Parathyroid adenoma (tissue), 2 donors: Measurements from ENCODE around the gene EPB41.

ENCODE experiments used
- H2AFZ ChIP-seq: fragments of 300-600 bp; sonication (generic); one replicate; pipeline ENCODE4 v1.7.0; 2017; ENCODE audit warnings: antibody characterized with exemption, mild to moderate bottlenecking
- H3K27ac ChIP-seq: fragments of 300-600 bp; sonication (generic); one replicate; pipeline ENCODE4 v1.7.0; 2017
- H3K27me3 ChIP-seq: fragments of 300-600 bp; sonication (generic); one replicate; pipeline ENCODE4 v1.7.0; 2017; ENCODE audit warnings: low read length; ENCODE audit not compliant: control insufficient read depth, insufficient read depth
- H3K36me3 ChIP-seq: fragments of 300-600 bp; sonication (generic); one replicate; pipeline ENCODE4 v1.7.0; 2017; ENCODE audit warnings: low read length; ENCODE audit not compliant: control insufficient read depth, insufficient read depth
- H3K4me1 ChIP-seq: fragments of 300-600 bp; sonication (generic); one replicate; pipeline ENCODE4 v1.7.0; 2017; ENCODE audit warnings: control low read depth
- H3K4me2 ChIP-seq: fragments of 300-600 bp; sonication (generic); one replicate; pipeline ENCODE4 v1.7.0; 2017; ENCODE audit warnings: low read length
- H3K4me3 ChIP-seq: fragments of 300-600 bp; sonication (generic); one replicate; pipeline ENCODE4 v1.7.0; 2017; ENCODE audit warnings: low read depth, low read length
- H3K79me2 ChIP-seq: fragments of 300-600 bp; sonication (generic); one replicate; pipeline ENCODE4 v1.7.0; 2017; ENCODE audit warnings: control low read depth
- H3K9ac ChIP-seq: fragments of 300-600 bp; sonication (generic); one replicate; pipeline ENCODE4 v1.7.0; 2017; ENCODE audit warnings: mild to moderate bottlenecking
- H3K9me3 ChIP-seq: fragments of 300-600 bp; sonication (generic); one replicate; pipeline ENCODE4 v1.7.0; 2017; ENCODE audit warnings: low read length; ENCODE audit not compliant: control insufficient read depth
- CTCF ChIP-seq: fragments of 300-600 bp; sonication (generic); IDR thresholded peaks from one replicate; pipeline ENCODE4 v1.7.0; 2017; ENCODE audit warnings: antibody characterized with exemption, mild to moderate bottlenecking
- donor health status: primary hyperparathyroidism.

The EPB41 gene

GRCh38 chr1:28910379-28911115 is 3.8 kb upstream of the EPB41 start:
- no peaks in the 10 kb centered on the region for H3K9me3 ChIP-seq
- no peak overlapping the region for H2AFZ ChIP-seq
- TF ChIP-seq CTCF = no peak
- no peaks in the 10 kb centered on the region for H3K4me1 ChIP-seq
- no peak overlapping the region for H3K4me3 ChIP-seq
- no peaks in the 10 kb centered on the region for H3K36me3 ChIP-seq
- H3K9ac ChIP-seq = no peak overlapping the region
- H3K27me3 ChIP-seq = no peaks in the 10 kb centered on the region
- no peak overlapping the region for H3K4me2 ChIP-seq
- no peaks in the 10 kb centered on the region for H3K79me2 ChIP-seq
- no peak overlapping the region for H3K27ac ChIP-seq

DNA sequence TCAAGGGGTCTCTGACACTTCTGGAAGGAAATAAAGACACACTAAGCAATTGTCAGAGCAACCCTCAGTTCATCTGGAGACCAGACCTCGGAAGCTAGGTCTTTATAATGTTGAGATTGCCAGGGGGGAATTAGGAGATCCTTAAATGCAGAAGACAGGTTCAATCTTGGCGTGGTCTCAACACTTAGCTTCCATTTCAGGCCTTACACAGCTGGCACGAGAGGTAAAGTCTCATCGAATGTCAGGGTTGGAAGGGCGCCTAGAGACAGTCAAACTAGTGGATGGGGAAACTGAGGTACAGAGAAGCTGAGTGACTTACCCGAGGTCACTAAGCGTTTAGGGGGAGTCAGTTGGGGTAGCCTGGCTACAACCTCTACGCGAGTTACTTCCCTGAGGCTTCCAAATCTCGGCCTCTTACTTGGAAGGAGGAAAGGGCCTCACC is 562 bp upstream of the EPB41 start:
- H3K4me1 ChIP-seq = no peaks in the 10 kb centered on the region
- H3K9me3 ChIP-seq = no peaks in the 10 kb centered on the region
- H3K36me3 ChIP-seq = no peaks in the 10 kb centered on the region
- no peaks in the 10 kb centered on the region for H3K27me3 ChIP-seq
- no peak overlapping the region for H3K9ac ChIP-seq
- no peaks in the 10 kb centered on the region for H3K79me2 ChIP-seq
- no peak for TF ChIP-seq CTCF
- peak overlapping the region; percentile 46 for H3K4me3 ChIP-seq
- H2AFZ ChIP-seq = peak overlapping the region; percentile 73
- H3K4me2 ChIP-seq = peak overlapping the region; percentile 83
- H3K27ac ChIP-seq = no peak overlapping the region

GRCh38 chr1:28915031-28915895 is 894 bp downstream of the EPB41 start:
- Histone ChIP-seq H3K27me3 (no peaks in the 10 kb centered on the region), H3K79me2 (no peaks in the 10 kb centered on the region), H3K4me2 (peak overlapping the region; percentile 83), H3K4me1 (no peaks in the 10 kb centered on the region), H3K36me3 (no peaks in the 10 kb centered on the region), H3K27ac (no peak overlapping the region), H3K4me3 (peak overlapping the region; percentile 46), H3K9me3 (no peaks in the 10 kb centered on the region), H3K9ac (no peak overlapping the region), H2AFZ (peak overlapping the region; percentile 64)
- no peak for TF ChIP-seq CTCF

GRCh38 chr1:28917757-28918118 is 3.4 kb downstream of the EPB41 start:
- no peaks in the 10 kb centered on the region for H3K9me3 ChIP-seq
- H3K4me3 ChIP-seq = no peak overlapping the region
- H3K27ac ChIP-seq = no peak overlapping the region
- no peak for TF ChIP-seq CTCF
- H3K4me1 ChIP-seq = no peaks in the 10 kb centered on the region
- no peaks in the 10 kb centered on the region for H3K27me3 ChIP-seq
- no peaks in the 10 kb centered on the region for H3K79me2 ChIP-seq
- H3K4me2 ChIP-seq = no peak overlapping the region
- H2AFZ ChIP-seq = no peak overlapping the region
- no peaks in the 10 kb centered on the region for H3K36me3 ChIP-seq
- H3K9ac ChIP-seq = no peak overlapping the region
